Measurements from ENCODE around the gene PRELP.

The PRELP gene

DNA sequence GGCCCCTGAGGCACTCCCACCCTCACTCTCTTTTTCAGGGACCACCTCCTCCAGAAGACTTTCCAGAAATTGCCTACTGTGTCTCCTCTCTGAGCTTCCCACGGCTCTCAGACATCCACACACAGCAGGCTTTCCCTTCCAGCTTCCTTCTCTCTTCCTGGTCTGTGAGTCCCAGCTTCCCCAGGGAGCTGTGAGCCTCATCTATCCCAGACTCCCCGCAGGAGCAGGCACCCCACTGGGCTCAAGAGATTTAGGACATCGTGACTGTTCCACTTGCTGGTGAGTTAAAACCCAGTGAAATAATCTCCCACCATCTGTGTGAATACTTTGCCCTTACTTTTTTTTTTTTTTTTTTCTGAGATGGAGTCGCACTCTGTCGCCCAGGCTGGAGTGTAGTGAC, 22.0 kb upstream of the PRELP start:
- H2BK12ac ChIP-seq (ENCODE audit: low read length in 2 of 2), result peak overlapping the region in 1 of 2 experiments; percentile 6
- no peak overlapping the region for H3K4me3 ChIP-seq (ENCODE audit: insufficient read depth in 1 of 2, low read depth in 1 of 2, low read length in 2 of 2)
- peaks cover 0 to 44% of the 10 kb centered on the region in 2 experiments for H3K27me3 ChIP-seq (ENCODE audit: control insufficient read depth in 1 of 2, insufficient read depth in 1 of 2, low read length in 2 of 2)
- no peak overlapping the region for H3K4me2 ChIP-seq (ENCODE audit: low read length, poor library complexity, severe bottlenecking)
- no peak overlapping the region for H4K91ac ChIP-seq (ENCODE audit: low read length)
- H3K14ac ChIP-seq (ENCODE audit: low read length in 2 of 2), result no peak overlapping the region
- H2BK5ac ChIP-seq (ENCODE audit: low read depth, low read length, poor library complexity, severe bottlenecking), result no peak overlapping the region
- no peaks in the 10 kb centered on the region for H3K36me3 ChIP-seq (ENCODE audit: control insufficient read depth in 1 of 2, insufficient read depth in 2 of 2, low read depth in 1 of 2, low read length in 2 of 2)
- no peak overlapping the region for H3K27ac ChIP-seq (ENCODE audit: low read length, poor library complexity, severe bottlenecking)
- H3K23ac ChIP-seq (ENCODE audit: low read length in 2 of 2), result no peak overlapping the region
- H2BK120ac ChIP-seq (ENCODE audit: low read depth, low read length), result no peak overlapping the region
- no peak overlapping the region for H4K8ac ChIP-seq (ENCODE audit: low read length)
- peaks cover 3% of the 10 kb centered on the region for H3K4me1 ChIP-seq (ENCODE audit: control insufficient read depth, insufficient read depth, low read depth, low read length)
- no peak overlapping the region for H2AK5ac ChIP-seq (ENCODE audit: low read length, severe bottlenecking)
- H3K9ac ChIP-seq (ENCODE audit: low read length), result no peak overlapping the region
- H3K9me3 ChIP-seq (ENCODE audit: control insufficient read depth, low read length), result no peaks in the 10 kb centered on the region
- WGBS, result 45% methylated on average over 5 of the region's 5 CpGs
- no peak overlapping the region for H3K18ac ChIP-seq (ENCODE audit: low read depth in 1 of 2, low read length in 2 of 2)
- H3K4ac ChIP-seq (ENCODE audit: low read depth in 1 of 2, low read length in 2 of 2), result no peak overlapping the region
- DNase-seq, result no peak
- no peaks in the 10 kb centered on the region for H3K79me1 ChIP-seq (replicated peaks; ENCODE audit: low read length, poor library complexity, severe bottlenecking)
- no peak overlapping the region for H2BK15ac ChIP-seq (ENCODE audit: low read depth, poor library complexity, severe bottlenecking)
- H2AFZ ChIP-seq (ENCODE audit: low read depth, low read length), result no peak overlapping the region

GRCh38 chr1:203454986-203455471, 20.6 kb upstream of the PRELP start:
- Histone ChIP-seq H2BK120ac (ENCODE audit: low read depth, low read length) (no peak overlapping the region), H3K18ac (ENCODE audit: low read depth in 1 of 2, low read length in 2 of 2) (no peak overlapping the region), H3K27me3 (ENCODE audit: control insufficient read depth in 1 of 2, insufficient read depth in 1 of 2, low read length in 2 of 2) (peaks cover 0 to 39% of the 10 kb centered on the region in 2 experiments), H3K9me3 (ENCODE audit: control insufficient read depth, low read length) (no peaks in the 10 kb centered on the region), H2AK5ac (ENCODE audit: low read length, severe bottlenecking) (no peak overlapping the region), H2AFZ (ENCODE audit: low read depth, low read length) (no peak overlapping the region), H3K4me3 (ENCODE audit: insufficient read depth in 1 of 2, low read depth in 1 of 2, low read length in 2 of 2) (no peak overlapping the region), H3K27ac (ENCODE audit: low read length, poor library complexity, severe bottlenecking) (no peak overlapping the region), H2BK5ac (ENCODE audit: low read depth, low read length, poor library complexity, severe bottlenecking) (no peak overlapping the region), H3K36me3 (ENCODE audit: control insufficient read depth in 1 of 2, insufficient read depth in 2 of 2, low read depth in 1 of 2, low read length in 2 of 2) (no peaks in the 10 kb centered on the region), H3K4ac (ENCODE audit: low read depth in 1 of 2, low read length in 2 of 2) (no peak overlapping the region), H3K79me1 (replicated peaks; ENCODE audit: low read length, poor library complexity, severe bottlenecking) (no peaks in the 10 kb centered on the region), H4K91ac (ENCODE audit: low read length) (no peak overlapping the region), H4K8ac (ENCODE audit: low read length) (no peak overlapping the region), H2BK12ac (ENCODE audit: low read length in 2 of 2) (no peak overlapping the region), H3K4me2 (ENCODE audit: low read length, poor library complexity, severe bottlenecking) (no peak overlapping the region), H3K9ac (ENCODE audit: low read length) (no peak overlapping the region), H3K23ac (ENCODE audit: low read length in 2 of 2) (no peak overlapping the region), H3K4me1 (ENCODE audit: control insufficient read depth, insufficient read depth, low read depth, low read length) (peaks cover 3% of the 10 kb centered on the region), H2BK15ac (ENCODE audit: low read depth, poor library complexity, severe bottlenecking) (no peak overlapping the region), H3K14ac (ENCODE audit: low read length in 2 of 2) (peak overlapping the region in 1 of 2 experiments; percentile 4)
- WGBS, result 88% methylated on average over 18 of the region's 18 CpGs
- DNase-seq, result no peak

- Histone ChIP-seq H2BK5ac (ENCODE audit: low read depth, low read length, poor library complexity, severe bottlenecking) (no peak overlapping the region), H4K91ac (ENCODE audit: low read length) (no peak overlapping the region), H3K18ac (ENCODE audit: low read depth in 1 of 2, low read length in 2 of 2) (no peak overlapping the region), H3K9me3 (ENCODE audit: control insufficient read depth, low read length) (no peaks in the 10 kb centered on the region), H3K79me1 (replicated peaks; ENCODE audit: low read length, poor library complexity, severe bottlenecking) (no peaks in the 10 kb centered on the region), H3K23ac (ENCODE audit: low read length in 2 of 2) (no peak overlapping the region), H3K4me1 (ENCODE audit: control insufficient read depth, insufficient read depth, low read depth, low read length) (peaks cover 3% of the 10 kb centered on the region), H2BK15ac (ENCODE audit: low read depth, poor library complexity, severe bottlenecking) (no peak overlapping the region), H2AK5ac (ENCODE audit: low read length, severe bottlenecking) (no peak overlapping the region), H2AFZ (ENCODE audit: low read depth, low read length) (no peak overlapping the region), H4K8ac (ENCODE audit: low read length) (no peak overlapping the region), H3K4me3 (ENCODE audit: insufficient read depth in 1 of 2, low read depth in 1 of 2, low read length in 2 of 2) (no peak overlapping the region), H3K4me2 (ENCODE audit: low read length, poor library complexity, severe bottlenecking) (no peak overlapping the region), H3K4ac (ENCODE audit: low read depth in 1 of 2, low read length in 2 of 2) (no peak overlapping the region), H2BK12ac (ENCODE audit: low read length in 2 of 2) (no peak overlapping the region), H3K36me3 (ENCODE audit: control insufficient read depth in 1 of 2, insufficient read depth in 2 of 2, low read depth in 1 of 2, low read length in 2 of 2) (no peaks in the 10 kb centered on the region), H2BK120ac (ENCODE audit: low read depth, low read length) (no peak overlapping the region), H3K14ac (ENCODE audit: low read length in 2 of 2) (no peak overlapping the region), H3K9ac (ENCODE audit: low read length) (no peak overlapping the region), H3K27ac (ENCODE audit: low read length, poor library complexity, severe bottlenecking) (no peak overlapping the region), H3K27me3 (ENCODE audit: control insufficient read depth in 1 of 2, insufficient read depth in 1 of 2, low read length in 2 of 2) (peaks cover 0 to 32% of the 10 kb centered on the region in 2 experiments)
- WGBS, result 86% methylated on average over 3 of the region's 3 CpGs
- no peak for DNase-seq
These were observed 19.9 kb upstream of the PRELP start for GRCh38 chr1:203455706-203456105.

DNA sequence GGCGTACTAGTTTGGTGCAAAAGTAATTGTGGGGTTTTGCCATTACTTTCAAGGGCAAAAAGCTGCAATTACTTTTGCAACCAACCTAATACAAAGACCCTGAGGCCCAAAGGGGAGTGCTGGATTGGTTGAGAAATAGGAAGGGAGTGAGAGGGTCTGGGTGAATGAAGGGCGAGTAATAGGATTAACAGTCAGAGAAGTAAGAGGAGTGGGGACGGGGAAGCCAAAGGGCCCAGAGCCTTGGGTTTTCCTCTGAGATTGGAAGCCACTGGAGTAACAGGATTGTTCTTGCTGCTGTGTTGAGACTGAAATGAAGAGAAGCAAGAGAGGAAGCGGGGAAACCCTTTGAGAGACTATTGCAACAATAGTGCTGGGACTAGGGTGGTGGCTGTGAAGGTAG, 19.0 kb upstream of the PRELP start:
- no peak for DNase-seq
- no peak overlapping the region for H2BK12ac ChIP-seq (ENCODE audit: low read length in 2 of 2)
- H3K9ac ChIP-seq (ENCODE audit: low read length), result no peak overlapping the region
- no peak overlapping the region for H3K27ac ChIP-seq (ENCODE audit: low read length, poor library complexity, severe bottlenecking)
- no peaks in the 10 kb centered on the region for H3K79me1 ChIP-seq (replicated peaks; ENCODE audit: low read length, poor library complexity, severe bottlenecking)
- 94% methylated on average over 3 of the region's 4 CpGs for WGBS
- peaks cover 0 to 23% of the 10 kb centered on the region in 2 experiments for H3K27me3 ChIP-seq (ENCODE audit: control insufficient read depth in 1 of 2, insufficient read depth in 1 of 2, low read length in 2 of 2)
- no peak overlapping the region for H2AFZ ChIP-seq (ENCODE audit: low read depth, low read length)
- H3K9me3 ChIP-seq (ENCODE audit: control insufficient read depth, low read length), result no peaks in the 10 kb centered on the region
- H4K8ac ChIP-seq (ENCODE audit: low read length), result no peak overlapping the region
- H2BK15ac ChIP-seq (ENCODE audit: low read depth, poor library complexity, severe bottlenecking), result no peak overlapping the region
- no peak overlapping the region for H3K4me2 ChIP-seq (ENCODE audit: low read length, poor library complexity, severe bottlenecking)
- no peak overlapping the region for H3K18ac ChIP-seq (ENCODE audit: low read depth in 1 of 2, low read length in 2 of 2)
- H3K4ac ChIP-seq (ENCODE audit: low read depth in 1 of 2, low read length in 2 of 2), result no peak overlapping the region
- H3K36me3 ChIP-seq (ENCODE audit: control insufficient read depth in 1 of 2, insufficient read depth in 2 of 2, low read depth in 1 of 2, low read length in 2 of 2), result no peaks in the 10 kb centered on the region
- H3K14ac ChIP-seq (ENCODE audit: low read length in 2 of 2), result no peak overlapping the region
- H2BK120ac ChIP-seq (ENCODE audit: low read depth, low read length), result no peak overlapping the region
- no peak overlapping the region for H3K23ac ChIP-seq (ENCODE audit: low read length in 2 of 2)
- H3K4me3 ChIP-seq (ENCODE audit: insufficient read depth in 1 of 2, low read depth in 1 of 2, low read length in 2 of 2), result no peak overlapping the region
- no peak overlapping the region for H4K91ac ChIP-seq (ENCODE audit: low read length)
- H3K4me1 ChIP-seq (ENCODE audit: control insufficient read depth, insufficient read depth, low read depth, low read length), result peaks cover 3% of the 10 kb centered on the region
- H2BK5ac ChIP-seq (ENCODE audit: low read depth, low read length, poor library complexity, severe bottlenecking), result no peak overlapping the region
- no peak overlapping the region for H2AK5ac ChIP-seq (ENCODE audit: low read length, severe bottlenecking)
